ENCODE results near the gene PSME2.

- TF ChIP-seq CTCF (IDR thresholded peaks at IDR 0.05; ENCODE audit: poor library complexity) (no peak), EZH2phosphoT487 (IDR thresholded peaks at IDR 0.05; ENCODE audit: low read depth, severe bottlenecking, unreplicated experiment) (no peak)
These were observed 23.5 kb downstream of the PSME2 start for GRCh38 chr14:24122898-24123297.

Measured in hepatocyte (in vitro differentiated cells).